GM12873 (cell line): ENCODE data around the gene CFAP74.

Source experiments
- TF ChIP-seq, protein P1 (sequence below): IDR thresholded peaks from 2 replicates; pipeline ENCODE4 v1.5.1; 2012; ENCODE audit warnings: low read depth, mild to moderate bottlenecking, moderate library complexity, low read length, control low read depth; ENCODE audit not compliant: insufficient read depth; ENCODE audit errors: missing control alignments

The CFAP74 gene

DNA sequence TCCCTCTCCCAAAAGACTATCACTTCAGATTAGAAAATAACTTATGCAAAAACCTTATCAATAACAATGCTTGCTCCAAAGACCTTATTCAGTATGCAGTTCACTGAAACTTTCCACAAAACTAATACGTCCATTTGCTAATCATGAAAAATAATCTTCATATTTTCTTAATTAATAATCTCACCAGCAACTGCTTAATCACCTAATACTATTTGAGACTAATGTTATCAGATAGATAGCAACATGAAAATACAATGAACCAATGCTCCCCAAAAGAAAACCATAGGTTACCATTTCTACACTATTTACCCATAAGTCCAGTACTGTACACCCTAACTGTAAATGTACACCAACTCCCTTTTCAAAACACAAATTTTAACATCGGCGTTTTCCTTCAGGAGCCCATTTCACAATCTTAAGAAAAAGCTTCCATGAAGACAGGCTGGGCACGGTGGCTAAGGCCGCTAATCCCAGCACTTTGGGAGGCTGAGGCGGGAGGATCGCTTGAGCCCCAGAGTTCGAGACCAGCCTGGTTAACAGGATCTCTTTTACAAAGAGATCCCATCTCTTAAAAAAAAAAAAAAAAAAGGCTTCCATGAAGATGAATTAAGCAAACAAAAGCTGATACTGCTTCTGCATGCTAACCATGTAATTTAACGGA lies 114.4 kb downstream of the CFAP74 start:
- TF ChIP-seq, protein P1, sequence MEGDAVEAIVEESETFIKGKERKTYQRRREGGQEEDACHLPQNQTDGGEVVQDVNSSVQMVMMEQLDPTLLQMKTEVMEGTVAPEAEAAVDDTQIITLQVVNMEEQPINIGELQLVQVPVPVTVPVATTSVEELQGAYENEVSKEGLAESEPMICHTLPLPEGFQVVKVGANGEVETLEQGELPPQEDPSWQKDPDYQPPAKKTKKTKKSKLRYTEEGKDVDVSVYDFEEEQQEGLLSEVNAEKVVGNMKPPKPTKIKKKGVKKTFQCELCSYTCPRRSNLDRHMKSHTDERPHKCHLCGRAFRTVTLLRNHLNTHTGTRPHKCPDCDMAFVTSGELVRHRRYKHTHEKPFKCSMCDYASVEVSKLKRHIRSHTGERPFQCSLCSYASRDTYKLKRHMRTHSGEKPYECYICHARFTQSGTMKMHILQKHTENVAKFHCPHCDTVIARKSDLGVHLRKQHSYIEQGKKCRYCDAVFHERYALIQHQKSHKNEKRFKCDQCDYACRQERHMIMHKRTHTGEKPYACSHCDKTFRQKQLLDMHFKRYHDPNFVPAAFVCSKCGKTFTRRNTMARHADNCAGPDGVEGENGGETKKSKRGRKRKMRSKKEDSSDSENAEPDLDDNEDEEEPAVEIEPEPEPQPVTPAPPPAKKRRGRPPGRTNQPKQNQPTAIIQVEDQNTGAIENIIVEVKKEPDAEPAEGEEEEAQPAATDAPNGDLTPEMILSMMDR = no peak

DNA sequence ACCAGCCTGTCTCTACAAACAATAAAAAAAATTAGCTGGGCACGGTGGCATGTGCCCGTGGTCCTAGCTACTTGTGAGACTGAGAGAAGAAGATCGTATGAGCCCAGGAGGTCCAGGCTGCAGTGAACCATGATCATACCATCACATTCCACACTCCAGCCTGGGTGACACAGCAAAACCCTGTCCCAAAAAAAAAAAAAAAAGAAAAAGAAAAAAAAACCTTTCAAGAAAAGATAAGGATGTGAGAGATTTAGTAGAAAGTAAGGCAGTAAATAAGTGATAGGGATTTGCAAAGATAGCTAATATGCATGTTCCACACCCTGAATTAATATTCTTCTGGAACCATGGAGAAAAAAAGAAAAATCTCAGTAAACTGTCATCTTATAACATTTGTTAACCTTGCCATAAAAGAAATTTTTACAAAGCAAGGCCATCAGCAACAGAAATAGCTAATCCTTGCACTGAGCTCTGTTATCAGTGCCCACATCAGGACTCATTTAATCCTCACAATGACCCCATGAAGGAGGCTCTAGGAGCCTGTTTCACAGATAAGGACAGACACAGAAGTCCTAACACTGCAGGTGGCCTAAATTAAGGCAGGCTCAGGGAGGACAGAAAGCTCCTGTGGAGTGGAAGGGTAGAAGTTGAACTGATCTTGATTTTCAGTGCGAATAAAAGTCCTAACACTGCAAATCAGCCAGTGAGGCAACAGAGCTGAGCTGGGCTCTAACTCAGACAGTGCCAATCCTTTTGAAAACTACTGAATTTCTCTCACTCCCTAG lies 120.3 kb downstream of the CFAP74 start:
- TF ChIP-seq, protein P1 = no peak

DNA sequence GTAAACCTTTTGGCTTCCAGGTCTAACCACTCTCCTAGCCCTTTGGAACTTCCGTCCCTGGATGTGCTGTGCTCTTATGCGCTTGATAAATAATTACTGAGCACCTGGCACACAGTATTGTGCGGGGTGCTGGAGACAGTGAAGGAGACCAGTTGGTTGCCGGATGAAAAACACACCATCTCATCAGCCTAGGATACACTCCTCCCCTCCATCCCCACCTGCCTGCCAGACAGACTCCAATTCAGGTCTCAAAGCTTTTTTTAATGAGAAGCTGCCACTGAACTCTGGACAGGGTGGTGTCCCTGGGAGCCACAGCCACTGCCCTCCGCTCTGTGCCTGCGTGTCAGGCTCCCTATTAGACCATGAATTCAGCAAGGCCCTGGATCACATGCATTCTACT lies 121.9 kb downstream of the CFAP74 start:
- TF ChIP-seq, protein P1 = no peak

DNA sequence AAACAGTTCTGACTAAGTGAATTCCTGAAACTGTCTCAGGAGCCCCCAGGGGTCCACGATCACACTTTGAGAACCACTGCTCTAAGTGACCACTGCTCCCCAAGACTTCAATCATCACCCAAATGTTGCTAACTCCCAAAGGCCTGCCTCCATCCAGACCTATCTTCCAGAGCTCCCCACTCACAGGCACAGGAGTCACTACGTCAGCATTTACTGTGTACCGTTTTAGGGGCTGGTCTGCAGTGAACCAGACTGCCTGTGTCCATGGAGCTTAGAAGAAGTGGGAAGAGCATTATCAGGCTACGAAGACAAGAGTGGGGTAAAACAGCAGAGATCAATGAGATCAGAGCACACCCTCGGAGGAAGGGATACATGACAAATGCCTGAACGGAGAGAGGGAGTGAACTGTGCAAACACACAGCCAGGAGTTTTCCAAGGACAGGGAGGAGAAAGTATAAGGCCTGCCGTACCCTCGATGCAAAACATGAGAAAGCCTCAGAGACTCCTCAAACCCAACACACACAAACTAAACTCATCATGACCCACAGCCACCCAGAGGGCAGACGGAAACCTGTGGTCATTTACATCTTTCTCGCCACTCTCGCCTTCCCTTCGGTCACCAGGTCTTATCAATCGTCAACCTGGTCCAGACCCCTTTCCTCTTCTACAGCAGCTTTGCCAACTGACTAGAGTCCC lies 122.8 kb downstream of the CFAP74 start:
- TF ChIP-seq, protein P1 = no peak

DNA sequence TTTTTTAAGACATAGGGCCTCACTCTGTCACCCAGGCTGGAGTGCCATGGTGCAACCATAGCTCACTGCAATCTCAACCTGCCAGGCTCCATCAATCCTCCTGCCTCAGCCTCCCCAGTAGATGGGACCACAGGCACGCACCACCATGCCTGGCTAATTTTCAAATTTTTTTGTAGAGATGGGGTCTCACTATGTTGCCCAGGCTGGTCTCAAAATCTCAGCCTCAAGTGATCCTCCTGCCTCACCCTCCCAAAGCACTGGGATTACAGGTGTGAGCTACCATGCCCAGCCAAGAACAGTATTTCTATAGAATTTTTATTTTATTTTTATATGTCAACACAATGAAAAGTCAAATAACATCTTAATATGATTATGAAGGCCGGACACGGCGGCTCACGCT lies 123.6 kb downstream of the CFAP74 start:
- TF ChIP-seq, protein P1 = no peak

DNA sequence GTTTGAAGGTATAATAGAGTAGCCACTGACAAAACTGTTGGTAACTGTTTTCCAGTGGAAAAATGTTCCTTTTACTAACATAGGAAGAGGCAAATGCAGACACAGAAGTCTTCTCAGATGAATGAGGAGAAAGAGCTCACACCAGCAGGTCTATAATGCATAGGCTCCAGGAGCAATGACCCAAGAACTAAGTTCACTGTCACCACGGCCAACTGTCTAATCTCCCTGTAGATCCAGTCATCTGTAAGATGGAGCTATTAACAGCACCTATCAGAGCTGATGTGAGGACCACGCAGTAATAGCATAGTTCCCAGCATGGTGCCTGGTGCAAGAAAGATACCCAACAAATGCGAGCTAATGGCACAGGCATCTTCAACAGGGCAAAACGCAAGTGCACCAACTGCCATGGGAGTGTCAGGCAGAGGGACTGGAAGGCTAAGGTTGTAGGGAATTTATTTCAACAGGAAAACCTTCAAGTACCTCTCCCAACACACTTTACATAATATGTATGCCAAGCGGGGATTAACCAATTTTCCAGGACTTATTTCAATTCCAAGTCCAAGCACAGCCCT lies 125.6 kb downstream of the CFAP74 start:
- TF ChIP-seq, protein P1 = no peak
